ENCODE results near the gene KYNU.
"Not testable (repeated sequence)": the region's sequence is repeated elsewhere in the genome, so short reads cannot be mapped to it uniquely, and the experiment has no call there.

KYNU gene

GRCh38 chr2:142946941-142947340 lies 69.5 kb downstream of the KYNU start:
- no peak overlapping the region for H3K4me3 ChIP-seq (ENCODE audit: low read depth in 1 of 2, low read length in 2 of 2)
- no peak overlapping the region for H3K9ac ChIP-seq (ENCODE audit: low read length)
- H3K4me1 ChIP-seq (ENCODE audit: insufficient read depth, low read length): no peaks in the 10 kb centered on the region
- H3K36me3 ChIP-seq (ENCODE audit: insufficient read depth, low read length): no peaks in the 10 kb centered on the region
- no peaks in the 10 kb centered on the region for H3K27me3 ChIP-seq (ENCODE audit: control insufficient read depth in 1 of 2, insufficient read depth in 2 of 2, low read length in 2 of 2)
- no peaks in the 10 kb centered on the region for H3K9me3 ChIP-seq (ENCODE audit: low read length)
- no peak overlapping the region for H3K27ac ChIP-seq (ENCODE audit: low read depth, low read length)

- not testable (repeated sequence) for H3K27ac ChIP-seq (ENCODE audit: low read depth, low read length); H3K36me3 ChIP-seq (ENCODE audit: insufficient read depth, low read length); H3K4me3 ChIP-seq (ENCODE audit: low read depth in 1 of 2, low read length in 2 of 2); H3K9ac ChIP-seq (ENCODE audit: low read length); H3K27me3 ChIP-seq (ENCODE audit: control insufficient read depth in 1 of 2, insufficient read depth in 2 of 2, low read length in 2 of 2); H3K9me3 ChIP-seq (ENCODE audit: low read length); H3K4me1 ChIP-seq (ENCODE audit: insufficient read depth, low read length)
Observed at GRCh38 chr2:142948723-142949122, 71.3 kb downstream of the KYNU start.

- H3K9ac ChIP-seq (ENCODE audit: low read length); H3K27me3 ChIP-seq (ENCODE audit: control insufficient read depth in 1 of 2, insufficient read depth in 2 of 2, low read length in 2 of 2); H3K9me3 ChIP-seq (ENCODE audit: low read length); H3K4me3 ChIP-seq (ENCODE audit: low read depth in 1 of 2, low read length in 2 of 2); H3K36me3 ChIP-seq (ENCODE audit: insufficient read depth, low read length); H3K4me1 ChIP-seq (ENCODE audit: insufficient read depth, low read length); H3K27ac ChIP-seq (ENCODE audit: low read depth, low read length): not testable (repeated sequence)
Observed at GRCh38 chr2:142950323-142950722, 72.9 kb downstream of the KYNU start.

- Histone ChIP-seq H3K9ac (ENCODE audit: low read length) (no peak overlapping the region), H3K27ac (ENCODE audit: low read depth, low read length) (no peak overlapping the region), H3K36me3 (ENCODE audit: insufficient read depth, low read length) (no peaks in the 10 kb centered on the region), H3K9me3 (ENCODE audit: low read length) (no peaks in the 10 kb centered on the region), H3K27me3 (ENCODE audit: control insufficient read depth in 1 of 2, insufficient read depth in 2 of 2, low read length in 2 of 2) (no peaks in the 10 kb centered on the region), H3K4me1 (ENCODE audit: insufficient read depth, low read length) (no peaks in the 10 kb centered on the region), H3K4me3 (ENCODE audit: low read depth in 1 of 2, low read length in 2 of 2) (no peak overlapping the region)
Observed at GRCh38 chr2:142951190-142952007, 73.9 kb downstream of the KYNU start.

- Histone ChIP-seq H3K4me1 (ENCODE audit: insufficient read depth, low read length) (no peaks in the 10 kb centered on the region), H3K36me3 (ENCODE audit: insufficient read depth, low read length) (no peaks in the 10 kb centered on the region), H3K9me3 (ENCODE audit: low read length) (no peaks in the 10 kb centered on the region), H3K27me3 (ENCODE audit: control insufficient read depth in 1 of 2, insufficient read depth in 2 of 2, low read length in 2 of 2) (no peaks in the 10 kb centered on the region), H3K27ac (ENCODE audit: low read depth, low read length) (no peak overlapping the region), H3K9ac (ENCODE audit: low read length) (no peak overlapping the region), H3K4me3 (ENCODE audit: low read depth in 1 of 2, low read length in 2 of 2) (no peak overlapping the region)
Observed at GRCh38 chr2:142952018-142952417, 74.6 kb downstream of the KYNU start.

GRCh38 chr2:142952793-142953494 lies 75.5 kb downstream of the KYNU start:
- Histone ChIP-seq H3K4me3 (ENCODE audit: low read depth in 1 of 2, low read length in 2 of 2) (no peak overlapping the region), H3K27ac (ENCODE audit: low read depth, low read length) (no peak overlapping the region), H3K36me3 (ENCODE audit: insufficient read depth, low read length) (no peaks in the 10 kb centered on the region), H3K4me1 (ENCODE audit: insufficient read depth, low read length) (no peaks in the 10 kb centered on the region), H3K9ac (ENCODE audit: low read length) (no peak overlapping the region), H3K9me3 (ENCODE audit: low read length) (no peaks in the 10 kb centered on the region), H3K27me3 (ENCODE audit: control insufficient read depth in 1 of 2, insufficient read depth in 2 of 2, low read length in 2 of 2) (no peaks in the 10 kb centered on the region)

- H3K9ac ChIP-seq (ENCODE audit: low read length): no peak overlapping the region
- no peaks in the 10 kb centered on the region for H3K4me1 ChIP-seq (ENCODE audit: insufficient read depth, low read length)
- H3K36me3 ChIP-seq (ENCODE audit: insufficient read depth, low read length): no peaks in the 10 kb centered on the region
- H3K4me3 ChIP-seq (ENCODE audit: low read depth in 1 of 2, low read length in 2 of 2): no peak overlapping the region
- H3K27me3 ChIP-seq (ENCODE audit: control insufficient read depth in 1 of 2, insufficient read depth in 2 of 2, low read length in 2 of 2): no peaks in the 10 kb centered on the region
- H3K27ac ChIP-seq (ENCODE audit: low read depth, low read length): no peak overlapping the region
- H3K9me3 ChIP-seq (ENCODE audit: low read length): no peaks in the 10 kb centered on the region
Observed at GRCh38 chr2:142954493-142954892, 77.0 kb downstream of the KYNU start.

- Histone ChIP-seq H3K4me1 (ENCODE audit: insufficient read depth, low read length) (no peaks in the 10 kb centered on the region), H3K36me3 (ENCODE audit: insufficient read depth, low read length) (no peaks in the 10 kb centered on the region), H3K9me3 (ENCODE audit: low read length) (no peaks in the 10 kb centered on the region)
Observed at GRCh38 chr2:142957144-142957543, 79.7 kb downstream of the KYNU start.

GRCh38 chr2:142961202-142961601 lies 83.7 kb downstream of the KYNU start:
- H3K27me3 ChIP-seq (ENCODE audit: control insufficient read depth in 1 of 2, insufficient read depth in 2 of 2, low read length in 2 of 2): no peaks in the 10 kb centered on the region
- H3K27ac ChIP-seq (ENCODE audit: low read depth, low read length): no peak overlapping the region
- no peaks in the 10 kb centered on the region for H3K9me3 ChIP-seq (ENCODE audit: low read length)
- H3K4me1 ChIP-seq (ENCODE audit: insufficient read depth, low read length): no peaks in the 10 kb centered on the region
- H3K36me3 ChIP-seq (ENCODE audit: insufficient read depth, low read length): no peaks in the 10 kb centered on the region
- no peak overlapping the region for H3K9ac ChIP-seq (ENCODE audit: low read length)
- H3K4me3 ChIP-seq (ENCODE audit: low read depth in 1 of 2, low read length in 2 of 2): no peak overlapping the region

More at GRCh38 chr2:142957144-142957543, 79.7 kb downstream of the KYNU start:
- H3K9ac ChIP-seq (ENCODE audit: low read length): no peak overlapping the region
- no peaks in the 10 kb centered on the region for H3K27me3 ChIP-seq (ENCODE audit: control insufficient read depth in 1 of 2, insufficient read depth in 2 of 2, low read length in 2 of 2)
- H3K27ac ChIP-seq (ENCODE audit: low read depth, low read length): no peak overlapping the region
- no peak overlapping the region for H3K4me3 ChIP-seq (ENCODE audit: low read depth in 1 of 2, low read length in 2 of 2)

GRCh38 chr2:142965443-142965842 lies 88.0 kb downstream of the KYNU start:
- H3K9ac ChIP-seq (ENCODE audit: low read length): no peak overlapping the region
- H3K9me3 ChIP-seq (ENCODE audit: low read length): no peaks in the 10 kb centered on the region
- no peaks in the 10 kb centered on the region for H3K36me3 ChIP-seq (ENCODE audit: insufficient read depth, low read length)
- no peak overlapping the region for H3K27ac ChIP-seq (ENCODE audit: low read depth, low read length)
- H3K27me3 ChIP-seq (ENCODE audit: control insufficient read depth in 1 of 2, insufficient read depth in 2 of 2, low read length in 2 of 2): no peaks in the 10 kb centered on the region
- H3K4me1 ChIP-seq (ENCODE audit: insufficient read depth, low read length): no peaks in the 10 kb centered on the region
- no peak overlapping the region for H3K4me3 ChIP-seq (ENCODE audit: low read depth in 1 of 2, low read length in 2 of 2)

GRCh38 chr2:142966284-142966683 lies 88.8 kb downstream of the KYNU start:
- Histone ChIP-seq H3K27me3 (ENCODE audit: control insufficient read depth in 1 of 2, insufficient read depth in 2 of 2, low read length in 2 of 2) (no peaks in the 10 kb centered on the region), H3K9me3 (ENCODE audit: low read length) (no peaks in the 10 kb centered on the region), H3K4me1 (ENCODE audit: insufficient read depth, low read length) (no peaks in the 10 kb centered on the region), H3K36me3 (ENCODE audit: insufficient read depth, low read length) (no peaks in the 10 kb centered on the region), H3K27ac (ENCODE audit: low read depth, low read length) (no peak overlapping the region), H3K9ac (ENCODE audit: low read length) (no peak overlapping the region), H3K4me3 (ENCODE audit: low read depth in 1 of 2, low read length in 2 of 2) (no peak overlapping the region)

- Histone ChIP-seq H3K4me1 (ENCODE audit: insufficient read depth, low read length) (no peaks in the 10 kb centered on the region), H3K9ac (ENCODE audit: low read length) (no peak overlapping the region), H3K4me3 (ENCODE audit: low read depth in 1 of 2, low read length in 2 of 2) (no peak overlapping the region), H3K27ac (ENCODE audit: low read depth, low read length) (no peak overlapping the region), H3K36me3 (ENCODE audit: insufficient read depth, low read length) (no peaks in the 10 kb centered on the region), H3K9me3 (ENCODE audit: low read length) (no peaks in the 10 kb centered on the region), H3K27me3 (ENCODE audit: control insufficient read depth in 1 of 2, insufficient read depth in 2 of 2, low read length in 2 of 2) (no peaks in the 10 kb centered on the region)
Observed at GRCh38 chr2:142967060-142967459, 89.6 kb downstream of the KYNU start.
